HG03558 (cell line): ENCODE measurements around the gene MYOM1.
A peak's percentile ranks its signal among the peaks of the same experiment; 100 is the strongest.

Experiments
- ATAC-seq: cut with Tn5 transposase; IDR thresholded peaks from one replicate; pipeline ENCODE4 v1.9.1; 2021; ENCODE audit warnings: moderate number of reproducible peaks; ENCODE audit not compliant: unreplicated experiment; ENCODE audit errors: extremely low read depth

MYOM1 gene

DNA sequence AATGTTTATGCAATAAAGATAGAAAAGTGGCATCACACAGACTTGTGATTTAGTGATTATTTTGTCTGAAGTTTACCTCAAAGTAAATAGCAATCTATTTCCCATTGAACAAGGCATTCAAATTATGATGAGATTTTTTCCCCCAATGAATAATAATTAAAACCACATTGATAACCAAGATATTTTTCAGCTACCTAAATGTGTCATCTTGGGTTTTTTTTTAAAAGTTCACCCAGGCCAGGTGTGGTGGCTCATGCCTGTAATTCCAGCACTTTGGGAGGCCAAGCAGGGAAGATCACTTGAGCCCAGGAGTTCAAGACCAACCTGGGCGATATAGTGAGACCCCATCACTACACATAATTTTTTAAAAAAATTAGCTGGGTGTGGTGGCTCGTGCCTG is 27.0 kb downstream of the MYOM1 start:
- ATAC-seq, result no peak

DNA sequence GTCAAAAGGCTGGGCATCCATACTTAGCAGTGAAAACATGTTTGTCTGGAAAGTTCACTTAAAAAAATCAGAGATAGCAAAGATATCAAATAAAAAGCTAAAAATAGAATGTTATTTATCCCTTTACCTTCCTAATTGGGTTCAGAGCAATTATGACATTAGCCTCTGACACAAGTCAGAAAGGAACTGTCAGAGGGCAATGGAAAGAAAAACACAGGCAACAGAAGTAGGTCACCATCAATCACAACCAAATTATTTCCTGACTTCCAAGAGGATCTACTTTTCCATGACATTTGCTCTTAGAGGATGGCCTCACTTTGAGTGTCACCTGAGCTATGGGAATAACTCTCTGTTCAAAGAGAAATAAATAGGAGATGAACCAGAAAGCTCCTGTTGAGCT is 27.5 kb downstream of the MYOM1 start:
- no peak for ATAC-seq

GRCh38 chr18:3190610-3191009 is 29.2 kb downstream of the MYOM1 start:
- ATAC-seq, result no peak

GRCh38 chr18:3189884-3190283 is 29.9 kb downstream of the MYOM1 start:
- ATAC-seq, result no peak

- no peak for ATAC-seq
Observed at GRCh38 chr18:3186678-3187658, 32.8 kb downstream of the MYOM1 start.

GRCh38 chr18:3184275-3184963 is 35.3 kb downstream of the MYOM1 start:
- no peak for ATAC-seq

- no peak for ATAC-seq
Observed at GRCh38 chr18:3183103-3183717, 36.6 kb downstream of the MYOM1 start.

DNA sequence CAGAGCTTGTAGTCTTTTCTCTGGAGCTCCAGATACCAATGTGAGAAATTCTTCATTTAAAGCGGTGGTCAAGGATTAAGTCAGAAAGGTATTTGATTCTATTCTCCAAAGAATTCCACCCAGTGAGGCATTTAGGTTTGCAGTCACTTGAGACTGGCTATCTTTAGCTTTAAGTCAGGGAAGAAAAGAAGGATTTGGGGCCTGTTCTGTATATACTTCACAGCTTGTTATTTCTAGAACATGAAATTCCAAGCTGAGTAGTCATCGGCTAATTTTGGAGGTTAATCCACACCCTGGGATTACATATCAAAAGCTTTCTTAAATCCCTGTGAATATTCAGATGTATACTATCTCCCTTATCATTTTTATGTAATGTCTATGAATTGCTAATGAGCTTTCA is 39.4 kb downstream of the MYOM1 start:
- ATAC-seq, result no peak

DNA sequence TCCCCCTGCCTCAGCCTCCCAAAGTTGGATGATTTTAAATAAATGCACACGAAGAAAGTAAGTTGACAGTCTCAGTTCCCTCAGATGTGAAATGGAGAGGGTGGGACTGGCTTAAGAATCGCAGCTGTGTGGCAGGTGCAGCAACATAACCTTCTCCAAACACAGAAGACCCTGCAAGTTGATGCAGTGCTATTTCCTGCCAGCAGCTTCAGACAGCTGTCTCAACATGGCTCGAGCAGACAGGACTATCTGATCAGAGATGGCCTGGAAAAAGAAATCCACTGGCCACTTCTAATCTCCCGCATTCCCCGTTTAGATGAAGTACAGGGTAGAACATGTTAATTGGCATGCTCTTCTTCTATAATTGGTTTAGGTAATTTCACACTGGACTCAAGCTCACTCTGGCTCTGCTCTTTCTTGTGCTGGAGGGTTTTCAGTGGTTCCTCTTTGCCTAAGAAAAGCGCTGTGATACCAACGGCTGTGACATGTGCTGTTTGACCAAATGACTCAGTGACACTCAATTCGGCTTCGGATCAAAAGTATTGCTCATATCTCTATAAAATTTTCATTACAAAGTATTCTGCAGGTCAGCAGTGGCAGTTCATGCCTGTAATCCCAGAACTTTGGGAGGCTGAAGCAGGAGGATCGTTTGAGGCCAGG is 40.2 kb downstream of the MYOM1 start:
- ATAC-seq, result peak; percentile 26

- ATAC-seq, result peak; percentile 82
Observed at GRCh38 chr18:3177902-3178687, 41.7 kb downstream of the MYOM1 start.

DNA sequence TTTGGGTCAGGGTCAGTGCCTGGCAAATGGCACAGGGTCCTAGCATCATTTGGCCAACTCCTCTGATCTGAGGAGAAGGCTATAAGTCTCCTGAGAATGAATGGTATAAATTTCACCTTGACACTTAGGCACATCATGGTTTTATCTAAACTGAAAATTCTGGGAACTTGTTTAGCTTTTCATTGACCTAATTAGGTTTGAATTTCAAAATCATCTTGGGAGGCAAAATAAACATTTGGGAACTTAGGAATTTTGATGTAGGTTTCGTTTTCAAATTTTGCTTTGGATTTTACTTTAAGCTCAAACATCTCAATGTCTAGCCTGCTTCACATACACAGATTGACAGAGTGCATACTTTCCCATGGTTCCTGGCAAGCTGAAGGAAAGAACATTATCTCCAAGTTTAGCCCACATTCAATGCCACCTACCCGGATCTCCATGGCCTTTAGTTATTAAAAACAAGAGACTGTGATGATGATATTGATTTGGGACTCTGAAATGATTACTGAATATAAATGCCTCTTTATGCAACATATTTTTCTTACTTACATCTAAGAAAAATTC is 44.5 kb downstream of the MYOM1 start:
- ATAC-seq, result no peak

DNA sequence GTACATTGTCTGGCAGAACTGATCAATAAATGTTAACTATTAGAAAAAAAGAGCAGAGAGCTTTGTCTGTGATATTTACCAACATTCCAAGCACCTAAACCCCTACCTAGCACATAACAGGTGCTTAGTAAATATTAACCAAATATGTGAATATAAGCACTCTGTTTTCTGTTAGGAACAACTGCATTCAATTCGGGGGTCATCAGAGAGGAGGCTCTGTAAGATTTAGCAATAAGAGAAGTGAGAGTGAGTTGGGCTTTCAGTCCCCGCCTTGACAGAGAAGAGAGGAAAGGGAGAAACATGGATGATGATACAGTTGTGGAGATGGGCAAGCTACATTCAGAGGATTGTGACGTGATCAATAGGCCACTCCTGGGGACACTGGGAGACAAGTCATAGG is 47.7 kb downstream of the MYOM1 start:
- no peak for ATAC-seq

GRCh38 chr18:3171631-3172030 is 48.1 kb downstream of the MYOM1 start:
- ATAC-seq, result no peak

- no peak for ATAC-seq
Observed at GRCh38 chr18:3170441-3171161, 49.2 kb downstream of the MYOM1 start.

- no peak for ATAC-seq
Observed at GRCh38 chr18:3164381-3164780, 55.4 kb downstream of the MYOM1 start.

DNA sequence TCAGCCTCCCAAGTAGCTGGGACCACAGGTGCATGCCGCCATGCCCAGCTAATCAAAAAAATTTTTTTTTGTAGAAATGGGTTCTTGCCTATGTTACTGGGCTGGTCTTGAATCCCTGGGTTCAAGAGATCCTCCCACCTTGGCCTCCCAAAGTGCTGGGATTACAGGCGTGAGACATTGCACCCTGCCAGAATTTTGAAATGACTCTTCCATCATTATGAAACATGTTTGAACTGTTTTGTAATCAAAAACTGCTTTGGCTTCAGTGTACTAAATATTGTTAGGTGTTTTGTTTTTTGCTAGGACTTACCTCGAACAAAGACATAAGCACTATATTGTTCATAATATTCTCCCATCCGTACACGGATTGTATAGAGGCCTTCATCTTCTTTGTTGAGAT is 55.8 kb downstream of the MYOM1 start:
- ATAC-seq, result no peak

GRCh38 chr18:3162181-3162580 is 57.6 kb downstream of the MYOM1 start:
- no peak for ATAC-seq

GRCh38 chr18:3159830-3160229 is 59.9 kb downstream of the MYOM1 start:
- ATAC-seq, result no peak

DNA sequence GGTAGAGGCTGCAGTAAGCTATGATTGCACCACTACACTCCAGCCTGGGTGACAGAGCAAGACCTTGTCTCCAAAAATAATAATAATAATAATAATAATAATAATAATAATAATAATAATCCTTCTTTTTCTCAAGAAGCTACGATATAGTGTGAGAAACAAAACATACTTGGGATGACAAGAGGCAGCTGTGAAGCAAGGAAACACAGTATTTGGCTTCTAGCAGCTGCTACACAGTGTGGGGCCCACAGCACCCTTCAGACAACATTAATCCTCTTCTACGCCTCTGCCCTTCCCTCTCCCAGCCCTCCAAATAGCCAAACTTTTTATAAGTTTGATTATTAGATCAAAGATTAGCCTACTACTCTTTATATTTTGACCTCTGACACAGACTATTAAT is 62.2 kb downstream of the MYOM1 start:
- ATAC-seq, result no peak
